NCI-H128 (cell line): ENCODE data around the gene FBXO2.
A peak's percentile ranks its signal among the peaks of the same experiment; 100 is the strongest.
"Not testable (repeated sequence)": the region's sequence is repeated elsewhere in the genome, so short reads cannot be mapped to it uniquely, and the experiment has no call there.

Experiments used
- DNase-seq: peaks from one replicate; lab custom pipeline; 2025; ENCODE audit not compliant: unreplicated experiment; lab: John Stamatoyannopoulos, UW

Gene FBXO2

DNA sequence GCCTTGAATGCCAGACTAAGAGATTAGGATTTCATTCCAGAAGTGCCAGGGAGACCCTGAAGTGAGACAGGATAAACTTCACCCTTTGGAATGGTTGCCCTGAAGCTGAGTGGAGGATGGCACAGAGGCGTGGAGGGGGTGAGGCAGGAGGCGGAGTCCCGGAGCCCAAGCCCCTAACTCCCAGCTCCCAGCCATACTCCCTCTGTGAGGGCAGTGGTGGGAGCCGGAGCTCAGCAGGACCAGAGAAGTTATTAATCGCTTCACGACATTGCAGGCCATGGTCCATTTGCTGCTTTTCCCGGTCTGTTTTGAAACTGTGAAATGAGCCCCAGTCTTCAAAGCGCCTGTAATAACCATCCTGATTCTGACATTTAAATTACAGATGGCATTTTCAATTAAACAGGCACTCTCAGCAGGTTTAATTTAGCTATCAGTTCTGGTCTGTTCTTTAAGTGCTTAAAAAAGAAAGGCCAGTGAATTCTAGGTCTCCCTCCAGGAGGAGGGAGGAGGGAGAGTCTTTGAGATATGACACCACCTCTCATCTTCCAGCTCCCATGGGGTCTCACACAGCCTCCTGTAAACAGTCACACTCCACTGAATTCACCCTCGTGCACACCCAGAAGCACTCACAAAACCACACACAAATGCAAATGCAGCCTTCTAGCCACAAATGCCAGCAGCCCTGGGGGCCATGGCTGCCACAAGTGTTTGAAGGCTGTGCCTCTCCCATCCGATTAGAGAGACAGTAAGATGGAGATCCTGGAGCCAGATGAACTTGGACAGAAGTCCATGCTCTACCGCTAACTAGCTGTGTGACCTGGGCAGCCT, 19.6 kb downstream of the FBXO2 start:
- DNase-seq: peak; percentile 68

DNA sequence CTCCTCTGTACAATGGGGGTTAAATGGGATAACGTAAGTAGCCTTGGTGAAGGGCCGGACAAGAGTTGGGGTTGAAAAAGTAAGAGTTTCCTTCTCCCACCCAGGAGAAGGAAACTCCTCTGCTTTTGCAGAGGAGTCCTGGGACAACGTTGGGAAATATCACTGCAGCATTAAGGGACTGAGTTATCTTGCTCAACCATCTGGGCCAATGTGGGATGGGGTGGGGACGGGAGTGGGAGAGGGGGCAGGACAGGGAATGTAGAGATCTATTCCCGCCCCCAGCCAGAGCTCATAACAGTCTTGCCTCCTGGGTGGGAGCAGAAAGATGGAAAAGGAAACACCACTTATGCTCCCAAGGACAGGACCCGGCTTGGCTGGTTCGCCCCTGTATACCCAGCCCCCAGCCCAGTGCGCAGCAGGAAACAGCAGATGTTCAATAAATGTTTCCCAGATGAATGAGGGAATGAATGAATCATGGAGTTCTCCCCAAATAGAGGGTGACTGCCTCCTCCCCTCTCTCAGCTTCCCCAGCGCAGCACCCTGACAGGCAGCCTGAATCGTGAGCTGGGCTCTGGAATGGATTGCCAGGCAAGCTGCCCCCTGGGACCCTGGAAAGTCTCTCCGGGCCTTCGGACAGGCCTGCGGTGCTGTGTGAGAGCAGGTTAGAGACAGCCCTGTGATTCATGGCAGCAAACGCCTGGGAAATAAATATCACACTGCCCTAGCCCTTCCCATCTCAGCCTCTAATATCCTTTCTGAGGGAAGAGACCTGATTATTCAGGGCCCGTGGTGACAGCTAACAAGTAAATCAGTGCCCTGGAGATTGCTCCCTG, 24.8 kb downstream of the FBXO2 start:
- DNase-seq: no peak

DNA sequence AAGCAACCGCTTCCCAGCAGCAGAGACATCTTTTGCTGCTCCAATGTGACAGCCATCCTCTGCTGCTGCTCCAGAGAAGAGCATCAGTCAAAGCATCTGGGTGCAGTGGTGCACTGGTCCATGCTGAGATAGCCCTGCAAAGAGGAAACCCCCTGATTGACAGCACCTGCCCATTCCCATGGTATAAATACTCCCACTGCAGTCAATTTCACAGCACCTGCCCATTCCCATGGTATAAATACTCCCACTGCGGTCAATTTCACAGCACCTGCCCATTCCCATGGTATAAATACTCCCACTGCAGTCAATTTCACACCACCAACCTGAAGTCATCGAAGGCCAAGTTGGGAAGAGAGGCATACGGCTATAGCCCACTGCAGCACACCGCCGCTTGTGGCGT, 25.5 kb downstream of the FBXO2 start:
- DNase-seq: no peak

DNA sequence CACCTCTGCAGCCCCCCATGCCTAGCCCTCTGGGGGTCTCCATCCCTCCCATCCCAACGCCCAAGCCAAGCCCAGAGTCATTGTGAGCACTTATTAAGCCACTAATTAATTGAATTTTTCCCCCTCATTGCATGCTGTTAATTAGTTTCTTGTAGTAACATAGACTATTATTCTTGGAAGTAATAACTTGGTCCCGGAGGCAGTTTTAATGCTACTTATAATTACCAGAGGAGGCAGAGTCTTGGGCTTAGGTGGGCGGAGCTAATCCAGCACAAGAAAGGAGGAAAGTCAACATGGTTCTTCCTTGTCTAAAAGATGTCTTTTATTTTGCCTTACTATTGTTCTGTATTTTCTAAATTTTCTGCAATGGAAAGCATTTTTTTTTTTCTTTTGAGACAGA, 27.7 kb downstream of the FBXO2 start:
- no peak for DNase-seq

DNA sequence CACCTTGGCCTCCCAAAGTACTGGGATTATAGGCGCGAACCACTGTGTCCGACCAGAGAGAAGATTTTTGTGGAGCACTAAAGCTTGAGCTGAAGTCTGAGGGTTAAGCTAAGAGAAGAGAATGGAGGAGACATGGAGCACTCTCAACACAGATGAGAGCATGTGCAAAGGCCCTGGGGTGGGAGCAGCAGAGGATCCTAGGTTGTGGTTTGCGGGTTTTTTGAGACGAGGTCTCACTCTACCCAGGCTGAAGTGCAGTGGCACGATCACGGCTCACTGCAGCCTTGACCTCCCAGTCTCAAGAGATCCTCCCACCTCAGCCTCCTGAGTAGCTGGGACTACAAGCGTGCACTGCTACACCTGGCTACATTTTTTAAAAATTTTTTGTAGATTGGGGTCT, 30.5 kb downstream of the FBXO2 start:
- DNase-seq: no peak

DNA sequence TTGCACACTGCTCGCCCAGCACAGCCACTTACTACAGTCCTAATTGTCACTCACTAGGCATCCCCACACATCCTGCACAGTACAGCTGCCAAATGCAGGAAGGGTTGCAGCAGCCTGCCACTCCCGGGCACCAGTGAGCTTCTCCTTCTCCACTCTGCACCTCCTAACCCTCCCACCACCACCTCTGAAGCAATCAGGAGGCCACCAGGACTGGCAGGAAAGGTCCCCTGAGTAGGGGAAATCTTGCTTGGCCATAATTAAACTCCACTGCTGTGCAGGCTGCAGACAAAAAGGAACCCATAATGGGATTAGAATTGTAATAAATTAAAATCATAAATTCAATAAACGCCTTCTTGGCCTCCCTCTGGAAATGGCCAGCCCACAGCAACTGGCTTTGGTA, 31.8 kb downstream of the FBXO2 start:
- no peak for DNase-seq

DNA sequence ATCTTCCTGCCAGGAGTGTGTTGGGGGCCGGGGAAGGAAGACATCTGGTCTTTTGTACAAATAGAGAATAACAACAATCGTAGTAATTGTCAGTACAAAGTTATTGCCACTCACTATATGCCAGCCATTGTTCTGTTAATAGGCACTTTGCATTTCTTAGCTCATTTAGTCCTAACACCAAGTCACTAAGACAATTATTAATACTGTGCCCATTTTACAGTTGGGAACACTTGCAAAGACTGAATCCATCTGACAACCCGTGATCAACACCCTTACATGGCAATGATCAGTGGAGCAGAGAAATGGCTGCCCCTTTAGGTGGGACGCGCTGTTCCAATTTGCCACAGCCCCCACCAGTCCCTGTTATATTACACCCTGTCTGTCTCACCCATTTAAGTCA, 33.3 kb downstream of the FBXO2 start:
- no peak for DNase-seq

DNA sequence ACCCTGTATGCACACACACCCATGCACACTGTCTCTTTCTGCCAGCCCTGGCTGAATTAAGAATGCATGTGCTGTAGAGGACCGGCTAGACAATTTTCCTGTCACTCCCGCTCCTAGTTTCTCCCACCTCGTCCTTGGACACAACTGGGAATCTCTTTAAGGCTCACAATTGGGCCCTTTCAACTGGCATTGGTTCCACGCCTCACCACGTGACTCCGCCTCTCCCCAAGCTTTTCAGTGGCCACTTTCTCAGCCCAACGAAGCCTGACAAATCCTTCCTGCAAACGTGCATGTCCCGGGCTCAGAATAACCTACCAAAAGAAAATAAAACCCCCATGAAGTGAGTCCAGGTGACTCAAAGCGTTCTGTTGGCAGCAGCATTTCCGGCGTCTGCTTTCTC, 33.8 kb downstream of the FBXO2 start:
- DNase-seq: no peak

DNA sequence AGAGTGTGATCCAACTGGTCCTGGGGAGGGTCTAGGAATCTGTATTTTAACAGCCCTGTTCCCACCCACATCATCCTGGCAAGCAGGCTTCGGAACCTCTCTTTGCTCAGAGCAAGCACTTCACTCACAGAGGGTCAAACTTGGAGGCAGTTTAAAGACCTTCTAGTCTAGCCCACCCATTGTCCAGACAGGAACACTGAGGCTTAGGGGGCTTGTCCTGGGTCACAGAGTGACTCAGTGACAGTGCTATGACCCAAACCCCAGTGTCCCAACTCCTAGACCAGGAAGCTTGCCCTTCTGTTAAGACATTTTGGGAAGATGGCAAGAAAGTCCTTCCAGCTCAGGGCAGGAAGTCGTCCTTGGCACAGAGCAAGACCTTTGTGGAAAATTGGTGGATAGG, 36.5 kb downstream of the FBXO2 start:
- no peak for DNase-seq

DNA sequence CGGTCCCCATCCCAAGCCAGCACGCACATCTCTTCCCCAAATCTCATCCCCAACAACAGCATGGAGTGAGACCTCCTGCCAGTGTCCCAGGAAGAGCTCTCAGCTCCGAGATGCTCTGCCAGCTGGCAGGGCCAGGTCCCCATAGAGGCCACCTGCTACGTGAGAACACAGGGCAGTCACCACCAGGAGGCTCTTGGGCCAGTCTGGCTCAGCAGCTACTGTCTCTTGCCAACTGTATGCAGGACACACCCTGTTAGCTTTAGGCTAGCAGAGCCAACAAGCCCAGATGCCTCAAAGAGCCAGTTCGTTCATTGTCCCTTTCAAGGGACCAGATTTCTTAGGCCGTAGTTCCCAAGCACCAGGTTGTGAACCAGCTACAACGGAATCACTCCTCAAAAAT, 36.9 kb downstream of the FBXO2 start:
- no peak for DNase-seq

DNA sequence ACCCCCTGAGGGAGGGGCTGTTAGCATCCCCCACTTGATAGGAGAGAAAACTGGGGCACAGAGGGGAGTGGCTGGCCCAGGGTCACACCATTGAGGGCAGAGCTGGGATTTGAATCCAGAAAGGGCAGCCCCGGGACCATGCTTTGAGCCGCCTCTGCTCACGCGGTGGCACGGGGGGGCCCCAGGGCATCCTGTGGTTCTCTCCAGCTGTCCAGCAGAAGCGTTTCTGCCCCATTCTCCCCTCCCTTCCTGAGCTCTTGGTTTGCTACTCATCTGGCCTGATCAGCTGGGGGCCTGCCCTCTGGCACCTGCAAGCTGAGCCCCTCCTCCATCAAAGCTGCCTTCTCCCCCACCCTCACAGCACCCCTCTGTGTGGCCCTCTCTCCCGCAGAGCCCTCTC, 37.5 kb downstream of the FBXO2 start:
- no peak for DNase-seq

DNA sequence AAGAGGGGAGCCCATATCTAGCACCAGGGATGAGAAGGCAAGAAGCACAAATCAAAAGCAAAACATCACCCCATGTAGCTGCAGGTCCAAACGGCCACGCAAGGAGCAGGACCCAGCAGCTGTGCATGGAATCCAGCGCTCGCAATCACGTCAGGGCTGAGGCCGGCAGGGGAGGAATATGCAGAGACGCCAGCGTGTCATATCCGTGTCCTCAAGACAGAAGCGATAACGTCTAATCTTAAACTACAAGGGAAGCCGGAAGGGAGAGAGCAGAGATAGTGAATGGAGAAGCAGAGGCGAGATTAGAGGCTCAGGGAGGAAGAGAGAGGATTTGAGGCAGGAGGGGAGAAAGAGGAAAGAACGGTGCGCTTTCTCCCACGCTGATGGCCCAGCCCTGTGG, 39.1 kb downstream of the FBXO2 start:
- no peak for DNase-seq

DNA sequence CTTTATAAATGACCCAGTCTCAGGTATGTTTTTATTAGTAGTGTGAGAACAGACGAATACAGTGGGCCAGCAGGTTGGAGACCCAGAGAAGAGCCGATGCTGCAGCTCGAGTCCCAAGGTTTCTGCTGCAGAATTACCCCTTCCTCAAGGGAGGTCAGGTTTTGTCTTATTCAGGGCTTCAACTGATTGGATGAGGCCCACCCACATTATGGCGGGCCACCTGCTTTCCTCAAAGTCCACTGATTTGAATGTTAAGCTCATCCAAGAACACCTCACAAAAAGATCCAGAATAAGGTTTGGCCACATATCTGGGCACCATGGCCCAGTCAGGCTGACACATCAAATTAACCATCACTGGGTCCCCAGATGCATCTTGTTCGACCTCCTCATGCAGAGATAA, 40.9 kb downstream of the FBXO2 start:
- no peak for DNase-seq

DNA sequence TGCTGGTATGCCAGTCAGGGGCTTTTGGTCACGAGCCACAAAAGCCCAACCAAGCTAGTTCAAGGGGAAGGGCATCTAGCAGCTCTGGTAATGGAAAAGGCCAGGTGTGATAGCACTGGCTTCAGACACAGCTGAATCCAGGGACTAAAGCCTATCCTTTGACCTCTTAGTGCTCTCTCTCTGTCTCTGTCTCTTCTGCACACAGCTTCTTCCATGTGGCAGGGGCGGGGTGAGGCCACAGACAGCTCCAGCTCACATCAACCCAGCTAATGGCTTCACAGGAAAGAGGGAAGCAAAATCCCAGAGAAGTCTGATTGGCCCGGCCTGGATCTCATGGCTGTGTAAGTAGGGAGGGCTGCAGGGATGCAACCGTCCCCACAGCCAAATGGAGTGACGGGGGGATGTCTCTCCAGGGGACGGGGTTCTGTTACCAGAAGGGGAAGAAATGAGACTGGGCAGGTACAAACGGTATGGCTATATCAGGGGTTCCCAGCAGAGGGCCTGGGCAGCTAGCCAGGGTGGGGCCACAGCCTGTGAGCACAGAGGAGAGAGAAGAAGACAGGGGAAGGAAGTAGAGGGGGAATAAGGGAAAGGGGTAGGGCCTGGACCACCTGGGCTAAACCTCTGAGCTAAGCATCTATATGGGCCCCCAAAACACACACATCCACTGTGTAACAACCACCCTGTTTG, 42.4 kb downstream of the FBXO2 start:
- no peak for DNase-seq

DNA sequence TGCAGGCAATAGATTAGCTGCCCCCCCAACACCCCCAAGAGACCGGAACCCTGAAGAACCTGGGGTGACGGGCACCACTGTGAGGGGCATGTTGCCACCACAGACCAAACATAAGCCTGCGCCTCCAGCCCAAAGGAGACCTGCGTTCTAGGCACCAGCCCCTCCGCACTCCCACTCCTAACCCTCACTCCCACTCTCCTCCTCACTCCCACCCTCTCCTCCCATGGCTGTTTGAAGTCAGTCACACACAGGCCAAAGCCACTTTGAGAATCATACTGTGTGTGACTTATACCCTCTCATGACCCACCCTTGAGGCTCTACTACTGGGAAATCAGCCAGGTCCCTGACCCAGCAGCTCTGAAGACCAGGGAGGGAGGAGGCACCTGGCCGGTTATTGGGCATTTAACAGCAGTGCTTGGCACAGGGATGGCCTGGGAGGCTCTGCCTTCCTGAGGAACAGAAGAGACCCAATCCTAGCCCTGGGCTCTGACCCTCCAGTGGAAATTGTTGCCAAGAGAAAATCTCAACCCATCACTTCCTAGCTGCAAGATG, 43.5 kb downstream of the FBXO2 start:
- DNase-seq: no peak

DNA sequence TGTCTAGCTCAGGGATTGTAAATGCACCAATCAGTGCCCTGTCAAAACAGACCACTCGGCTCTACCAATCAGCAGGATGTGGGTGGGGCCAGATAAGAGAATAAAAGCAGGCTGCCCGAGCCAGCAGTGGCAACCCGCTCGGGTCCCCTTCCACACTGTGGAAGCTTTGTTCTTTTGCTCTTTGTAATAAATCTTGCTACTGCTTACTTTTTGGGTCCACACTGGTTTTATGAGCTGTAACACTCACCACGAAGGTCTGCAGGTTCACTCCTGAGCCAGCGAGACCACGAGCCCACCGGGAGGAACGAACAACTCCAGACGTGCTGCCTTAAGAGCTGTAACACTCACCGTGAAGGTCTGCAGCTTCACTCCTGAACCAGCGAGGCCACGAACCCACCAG, 44.9 kb downstream of the FBXO2 start:
- not testable (repeated sequence) for DNase-seq

DNA sequence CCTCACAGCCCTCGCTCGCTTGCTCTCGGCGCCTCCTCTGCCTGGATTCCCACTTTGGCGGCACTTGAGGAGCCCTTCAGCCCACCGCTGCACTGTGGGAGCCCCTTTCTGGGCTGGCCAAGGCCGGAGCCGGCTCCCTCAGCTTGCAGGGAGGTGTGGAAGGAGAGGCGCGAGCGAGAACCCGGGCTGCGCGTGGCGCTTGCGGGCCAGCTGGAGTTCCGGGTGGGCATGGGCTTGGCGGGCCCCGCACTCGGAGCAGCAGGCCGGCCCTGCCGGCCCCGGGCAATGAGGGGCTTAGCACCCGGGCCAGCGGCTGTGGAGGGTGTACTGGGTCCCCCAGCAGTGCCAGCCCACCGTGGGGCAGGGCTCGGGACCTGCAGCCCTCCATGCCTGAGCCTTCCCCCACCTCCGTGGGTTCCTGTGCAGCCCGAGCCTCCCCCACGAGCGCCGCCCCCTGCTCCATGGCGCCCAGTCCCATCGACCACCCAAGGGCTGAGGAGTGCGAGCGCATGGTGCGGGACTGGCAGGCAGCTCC, 45.6 kb downstream of the FBXO2 start:
- DNase-seq: not testable (repeated sequence)

DNA sequence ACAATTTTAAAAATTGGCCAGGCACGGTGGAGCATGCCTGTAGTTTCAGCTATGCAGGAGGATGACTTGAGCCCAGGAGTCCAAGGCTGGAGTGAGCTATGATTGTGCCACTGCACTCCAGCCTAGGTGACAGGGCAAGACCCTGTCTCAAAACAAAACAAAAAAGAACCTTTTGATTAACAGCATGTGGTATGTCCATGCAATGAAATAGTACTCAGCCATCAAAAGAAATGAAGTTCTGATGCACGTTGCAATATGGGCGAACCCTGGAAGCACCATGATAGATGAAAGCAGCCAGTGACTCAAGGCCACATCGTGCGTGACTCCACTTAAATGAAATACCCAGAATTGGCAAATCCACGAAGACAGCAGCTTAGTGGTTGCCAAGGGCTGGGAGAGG, 47.5 kb downstream of the FBXO2 start:
- DNase-seq: no peak

DNA sequence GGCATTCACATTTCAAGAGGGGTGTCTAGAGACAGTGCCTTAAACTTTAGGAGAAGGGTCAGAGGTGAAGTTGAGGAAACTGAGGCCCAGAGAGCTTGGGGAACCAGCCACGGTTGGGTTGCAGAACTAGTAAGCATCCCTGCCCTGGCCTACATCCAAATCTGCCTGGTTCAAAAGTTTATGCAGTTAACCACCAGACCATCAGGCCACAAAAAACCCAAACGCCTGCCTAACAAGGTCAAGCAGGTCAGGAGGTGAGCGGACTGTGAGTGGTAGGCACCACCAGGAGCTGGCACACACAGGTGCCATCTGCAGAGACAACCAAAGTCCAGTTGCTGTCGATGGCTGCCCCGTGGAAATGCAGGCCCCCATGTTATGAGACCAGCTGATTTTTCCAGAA, 51.2 kb downstream of the FBXO2 start:
- DNase-seq: no peak

DNA sequence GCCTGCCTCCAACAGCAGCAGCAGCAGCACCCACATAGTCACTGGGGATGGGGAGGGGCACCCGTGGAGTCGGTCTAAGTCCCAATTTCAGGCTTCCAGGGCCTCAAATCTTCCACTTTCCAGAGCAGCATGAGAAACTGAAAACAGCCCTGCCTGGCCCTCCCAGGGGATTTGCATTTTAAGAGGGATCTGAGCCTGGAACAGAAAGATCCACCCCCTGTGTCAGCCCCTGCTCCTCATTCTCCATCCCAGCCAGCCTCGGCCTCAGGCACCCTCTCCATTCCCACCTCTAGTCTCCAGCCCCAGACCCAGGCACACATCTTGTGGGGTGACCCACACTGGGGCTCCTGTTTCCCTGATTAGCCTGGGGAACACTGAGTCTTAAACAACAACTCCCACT, 51.8 kb downstream of the FBXO2 start:
- DNase-seq: no peak

DNA sequence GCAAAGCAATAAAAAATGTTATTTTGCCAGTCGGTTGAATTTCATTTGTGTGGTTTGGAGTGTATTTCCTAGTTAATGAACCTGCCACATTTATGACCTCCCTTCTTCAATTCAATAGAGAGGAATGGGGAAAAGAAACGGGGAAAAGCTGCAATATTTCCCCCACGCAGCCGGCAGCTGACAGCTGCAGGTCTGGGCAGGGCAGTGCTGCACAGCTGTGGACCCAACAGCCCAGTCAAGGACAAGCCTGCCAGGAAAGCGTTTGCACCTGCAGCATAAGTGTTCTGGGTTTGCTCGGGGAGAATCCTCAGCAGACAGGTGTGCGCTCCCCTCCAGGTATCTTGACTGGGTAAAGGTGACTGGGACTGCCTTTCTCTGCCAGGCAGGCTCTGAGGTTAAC, 53.4 kb downstream of the FBXO2 start:
- no peak for DNase-seq
